Nephron progenitor cell (in vitro differentiated cells): Measurements from ENCODE around the gene TDRD1.

Source experiments
- DNase-seq: peaks from one replicate; pipeline ENCODE4 v3.0.0; 2021
- H3K27ac Mint-ChIP-seq: 2 replicates; pipeline ENCODE4 v1.8.0; 2021; ENCODE audit warnings: mild to moderate bottlenecking, moderate library complexity, mixed read lengths
- H3K27me3 Mint-ChIP-seq: 2 replicates; pipeline ENCODE4 v1.8.0; 2021; ENCODE audit warnings: mild to moderate bottlenecking, low read depth, mixed read lengths; ENCODE audit not compliant: poor library complexity
- H3K36me3 Mint-ChIP-seq: 2 replicates; pipeline ENCODE4 v1.8.0; 2021; ENCODE audit warnings: low read depth, mixed read lengths
- H3K4me1 Mint-ChIP-seq: 2 replicates; pipeline ENCODE4 v1.8.0; 2021; ENCODE audit warnings: mixed read lengths
- H3K4me3 Mint-ChIP-seq: 2 replicates; pipeline ENCODE4 v1.8.0; 2021; ENCODE audit warnings: mild to moderate bottlenecking, moderate library complexity, mixed read lengths
- H3K9me3 Mint-ChIP-seq: 2 replicates; pipeline ENCODE4 v1.8.0; 2021; ENCODE audit warnings: mild to moderate bottlenecking, moderate library complexity, mixed read lengths
- TF ChIP-seq, protein P1 (sequence below): fragments of 200-600 bp; sonication (generic); IDR thresholded peaks from 2 replicates; pipeline ENCODE4 v1.5.0; 2021; ENCODE audit warnings: antibody characterized with exemption

TDRD1 gene

DNA sequence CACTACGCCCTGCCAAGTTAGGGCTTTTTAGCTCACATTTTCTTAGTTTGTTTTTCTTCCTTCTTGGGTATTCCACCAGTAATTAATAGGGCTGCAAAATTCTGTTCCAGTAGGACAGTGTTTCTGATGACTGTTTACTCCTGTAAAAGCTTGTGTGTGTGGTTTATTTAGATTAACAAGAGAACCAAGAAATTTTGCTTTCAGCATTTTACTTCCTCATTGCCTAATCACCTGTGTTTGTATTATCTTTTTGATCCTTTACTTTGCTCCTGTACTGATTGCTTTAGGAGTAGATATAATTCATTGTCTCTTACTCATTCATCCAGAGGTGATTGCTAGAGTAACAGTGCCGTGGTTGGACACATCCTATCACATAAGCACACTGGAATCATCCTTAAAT, 27.7 kb downstream of the TDRD1 start:
- DNase-seq: no peak
- H3K4me1 Mint-ChIP-seq: peaks cover 8% of the 10 kb centered on the region

DNA sequence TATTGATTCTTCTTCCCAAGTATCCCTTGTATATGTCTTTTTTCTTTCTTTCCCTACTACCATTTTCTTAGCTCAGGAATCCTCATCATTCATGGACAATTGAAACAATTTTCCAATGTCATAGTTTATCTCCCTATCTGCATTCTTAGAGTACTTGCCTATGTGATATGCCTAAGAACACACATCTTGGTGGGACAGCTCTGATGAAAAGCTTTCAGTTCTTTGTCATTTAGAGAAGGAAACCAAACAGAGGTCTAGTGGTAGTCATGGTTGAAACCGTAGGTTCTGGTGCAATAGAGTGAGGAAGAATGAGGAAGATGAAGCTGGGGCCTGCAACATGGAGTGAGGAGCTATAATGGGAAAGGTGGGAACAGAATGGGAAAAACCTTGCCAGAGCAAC, 28.2 kb downstream of the TDRD1 start:
- Mint-ChIP-seq H3K4me3 (no peak overlapping the region), H3K27me3 (no peaks in the 10 kb centered on the region), H3K9me3 (no peaks in the 10 kb centered on the region), H3K36me3 (no peaks in the 10 kb centered on the region), H3K27ac (no peak overlapping the region), H3K4me1 (peaks cover 8% of the 10 kb centered on the region)
- no peak for DNase-seq
- TF ChIP-seq, protein P1, sequence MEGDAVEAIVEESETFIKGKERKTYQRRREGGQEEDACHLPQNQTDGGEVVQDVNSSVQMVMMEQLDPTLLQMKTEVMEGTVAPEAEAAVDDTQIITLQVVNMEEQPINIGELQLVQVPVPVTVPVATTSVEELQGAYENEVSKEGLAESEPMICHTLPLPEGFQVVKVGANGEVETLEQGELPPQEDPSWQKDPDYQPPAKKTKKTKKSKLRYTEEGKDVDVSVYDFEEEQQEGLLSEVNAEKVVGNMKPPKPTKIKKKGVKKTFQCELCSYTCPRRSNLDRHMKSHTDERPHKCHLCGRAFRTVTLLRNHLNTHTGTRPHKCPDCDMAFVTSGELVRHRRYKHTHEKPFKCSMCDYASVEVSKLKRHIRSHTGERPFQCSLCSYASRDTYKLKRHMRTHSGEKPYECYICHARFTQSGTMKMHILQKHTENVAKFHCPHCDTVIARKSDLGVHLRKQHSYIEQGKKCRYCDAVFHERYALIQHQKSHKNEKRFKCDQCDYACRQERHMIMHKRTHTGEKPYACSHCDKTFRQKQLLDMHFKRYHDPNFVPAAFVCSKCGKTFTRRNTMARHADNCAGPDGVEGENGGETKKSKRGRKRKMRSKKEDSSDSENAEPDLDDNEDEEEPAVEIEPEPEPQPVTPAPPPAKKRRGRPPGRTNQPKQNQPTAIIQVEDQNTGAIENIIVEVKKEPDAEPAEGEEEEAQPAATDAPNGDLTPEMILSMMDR: no peak

More for the DNA sequence above, 27.7 kb downstream of the TDRD1 start:
- Mint-ChIP-seq H3K9me3 (no peaks in the 10 kb centered on the region), H3K27ac (no peak overlapping the region), H3K27me3 (no peaks in the 10 kb centered on the region), H3K36me3 (no peaks in the 10 kb centered on the region), H3K4me3 (no peak overlapping the region)
- TF ChIP-seq, protein P1: no peak

DNA sequence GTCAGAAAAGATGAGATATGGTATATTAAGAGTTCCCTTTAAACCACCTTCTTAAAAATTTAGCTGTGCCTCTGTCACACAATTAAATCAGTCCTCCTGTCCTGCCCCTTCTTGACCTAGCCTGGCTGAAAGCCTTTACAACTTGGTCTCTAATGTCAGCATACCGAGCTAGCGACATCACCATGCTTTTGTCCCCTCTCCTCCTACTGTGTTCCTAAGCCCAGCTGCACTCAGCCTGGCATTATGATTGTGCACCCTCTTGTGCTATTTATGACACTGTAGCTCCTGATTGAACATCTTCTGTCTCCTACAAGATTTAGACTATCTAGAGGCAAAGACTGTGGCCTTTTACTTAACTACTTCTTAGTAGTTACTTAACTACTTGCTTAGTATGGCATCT, 29.2 kb downstream of the TDRD1 start:
- no peaks in the 10 kb centered on the region for H3K9me3 Mint-ChIP-seq
- no peak overlapping the region for H3K27ac Mint-ChIP-seq
- no peaks in the 10 kb centered on the region for H3K27me3 Mint-ChIP-seq
- H3K4me3 Mint-ChIP-seq: no peak overlapping the region
- H3K36me3 Mint-ChIP-seq: no peaks in the 10 kb centered on the region
- DNase-seq: no peak
- TF ChIP-seq, protein P1: no peak
- peaks cover 5% of the 10 kb centered on the region for H3K4me1 Mint-ChIP-seq

DNA sequence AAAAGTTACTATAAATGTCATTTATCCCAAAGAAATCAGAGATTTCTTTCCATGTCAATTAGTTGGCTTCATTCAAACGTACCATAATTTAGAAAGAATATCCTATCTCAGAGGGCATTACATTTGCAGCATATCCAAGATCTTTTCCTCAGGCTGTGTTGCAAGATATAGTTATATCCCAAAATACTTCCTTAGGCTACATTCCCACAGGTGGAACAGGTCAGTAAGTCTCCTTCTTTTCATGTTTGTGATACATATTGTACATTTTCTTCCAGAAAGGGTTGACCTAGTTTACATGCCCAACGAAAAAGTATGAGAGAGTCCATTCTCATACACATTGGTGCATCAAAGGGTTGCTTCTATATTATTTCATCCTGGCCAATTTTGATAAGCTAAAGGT, 33.0 kb downstream of the TDRD1 start:
- TF ChIP-seq, protein P1: no peak

DNA sequence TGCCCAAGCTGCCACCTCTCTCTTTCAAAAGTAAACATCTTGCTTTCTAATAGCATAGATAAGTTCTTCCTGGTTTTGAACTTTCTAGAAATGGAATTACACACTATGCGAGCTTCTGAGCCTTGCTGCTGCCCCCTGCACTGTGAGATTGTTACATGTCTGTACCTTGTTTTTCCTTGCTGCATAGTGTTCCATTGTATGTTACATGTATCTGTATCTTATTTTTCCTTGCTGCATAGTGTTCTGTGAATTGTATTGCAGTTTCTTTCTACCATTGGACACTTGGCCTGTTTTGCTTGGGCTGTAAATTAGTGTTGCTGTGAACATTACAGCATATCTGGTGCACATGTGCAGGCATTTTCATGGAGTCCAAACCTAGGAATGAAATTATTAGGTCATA, 35.9 kb downstream of the TDRD1 start:
- Mint-ChIP-seq H3K4me3 (no peak overlapping the region), H3K36me3 (no peaks in the 10 kb centered on the region), H3K4me1 (no peaks in the 10 kb centered on the region), H3K27me3 (no peaks in the 10 kb centered on the region), H3K27ac (no peak overlapping the region), H3K9me3 (no peaks in the 10 kb centered on the region)
- TF ChIP-seq, protein P1: no peak
- no peak for DNase-seq

More for the DNA sequence above, 33.0 kb downstream of the TDRD1 start:
- no peaks in the 10 kb centered on the region for H3K27me3 Mint-ChIP-seq
- H3K4me1 Mint-ChIP-seq: no peaks in the 10 kb centered on the region
- DNase-seq: no peak
- H3K9me3 Mint-ChIP-seq: no peaks in the 10 kb centered on the region
- H3K4me3 Mint-ChIP-seq: no peak overlapping the region
- H3K27ac Mint-ChIP-seq: no peak overlapping the region
- H3K36me3 Mint-ChIP-seq: no peaks in the 10 kb centered on the region

DNA sequence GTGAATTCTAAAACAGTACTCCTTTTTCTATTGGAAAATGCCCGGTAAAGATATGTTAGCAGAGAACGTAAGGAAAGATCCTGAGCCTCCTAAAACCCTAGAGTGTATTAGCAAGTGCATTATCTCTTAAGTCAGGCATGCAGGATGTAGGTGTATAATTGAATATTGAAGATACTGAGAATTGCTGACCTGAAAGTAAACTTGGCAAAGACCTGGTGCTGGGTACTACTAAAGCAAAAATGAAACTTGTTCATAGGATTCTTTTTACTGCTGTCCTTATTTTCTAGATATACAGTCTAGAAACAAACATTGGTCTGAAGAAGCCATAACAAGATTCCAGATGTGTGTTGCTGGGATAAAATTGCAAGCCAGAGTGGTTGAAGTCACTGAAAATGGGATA, 41.1 kb downstream of the TDRD1 start:
- Mint-ChIP-seq H3K27ac (no peak overlapping the region), H3K4me3 (no peak overlapping the region), H3K27me3 (no peaks in the 10 kb centered on the region), H3K4me1 (no peaks in the 10 kb centered on the region), H3K9me3 (no peaks in the 10 kb centered on the region), H3K36me3 (no peaks in the 10 kb centered on the region)
- no peak for DNase-seq
- TF ChIP-seq, protein P1: no peak
